Calu3 (cell line): Measurements from ENCODE around the gene IGSF11. TPM values are rescaled to one million over a fixed set of nuclear protein-coding genes. Genes with fewer than 3 reads are reported as not detected.

Experiments
- BruUV-seq: library from RNA; stranded (reverse); fragments of 400-500 nt; replicated peaks from 2 replicates; lab custom pipeline; 2021; lab: Mats Ljungman, UMichigan
- CTCF ChIA-PET: fragments of 300-600 bp; sonication (Branson Sonifier 250); formaldehyde crosslinking; loops from one replicate; lab custom pipeline; 2022; ENCODE audit warnings: antibody characterized with exemption; lab: Charles Lee
- DNase-seq: peaks from one replicate; pipeline ENCODE4 v3.0.0; 2022
- H3K27ac Mint-ChIP-seq: one replicate; pipeline ENCODE4 v1.8.0; 2022; ENCODE audit warnings: mixed read lengths; ENCODE audit not compliant: unreplicated experiment
- H3K27me3 Mint-ChIP-seq: one replicate; pipeline ENCODE4 v1.8.0; 2022; ENCODE audit warnings: mixed read lengths; ENCODE audit not compliant: unreplicated experiment
- H3K36me3 Mint-ChIP-seq: one replicate; pipeline ENCODE4 v1.8.0; 2022; ENCODE audit warnings: mild to moderate bottlenecking, moderate library complexity, mixed read lengths; ENCODE audit not compliant: insufficient read depth, unreplicated experiment
- H3K4me1 Mint-ChIP-seq: one replicate; pipeline ENCODE4 v1.8.0; 2022; ENCODE audit warnings: mild to moderate bottlenecking, low read depth, mixed read lengths; ENCODE audit not compliant: unreplicated experiment
- H3K4me3 Mint-ChIP-seq: one replicate; pipeline ENCODE4 v1.8.0; 2022; ENCODE audit warnings: mild to moderate bottlenecking, low read depth, moderate library complexity, mixed read lengths; ENCODE audit not compliant: unreplicated experiment
- H3K9me3 Mint-ChIP-seq: one replicate; pipeline ENCODE4 v1.8.0; 2022; ENCODE audit warnings: low read depth, mixed read lengths; ENCODE audit not compliant: unreplicated experiment
- CTCF ChIP-seq: fragments of 200-600 bp; IDR thresholded peaks from one replicate; pipeline ENCODE4 v1.8.0; 2022; ENCODE audit warnings: antibody characterized with exemption; ENCODE audit not compliant: unreplicated experiment
- intact Hi-C: fragments of 100-400 bp; cut with micrococcal nuclease; formaldehyde crosslinking; loops from one replicate; pipeline ENCODE4 v1.10.0; 2022; ENCODE audit not compliant: unreplicated experiment
- total RNA-seq: library from RNA; stranded (reverse); gene quantifications from 2 replicates; pipeline ENCODE4 v1.2.3, GENCODE V29; 2022

Gene IGSF11
- total RNA-seq, 1 experiment from 2014 or later: 0.45 TPM

GRCh38 chr3:118884748-118885206, 149.9 kb downstream of the IGSF11 start:
- Mint-ChIP-seq H3K4me3 (no peak overlapping the region), H3K27ac (no peak overlapping the region), H3K36me3 (no peaks in the 10 kb centered on the region), H3K4me1 (no peaks in the 10 kb centered on the region), H3K9me3 (no peaks in the 10 kb centered on the region), H3K27me3 (peaks cover 32% of the 10 kb centered on the region)
- TF ChIP-seq CTCF: peak; percentile 78
- BruUV-seq: no TSS peak
- DNase-seq: peak; percentile 87
- intact Hi-C loops: loop anchor here (1.0 to 5.0 kb wide), 2 partner anchors 53 to 151 kb away; no protein-coding TSS in a partner anchor
- CTCF ChIA-PET: interaction anchor here (0.7 to 4.5 kb wide), 11 partner anchors 11 to 734 kb away, joined by 3 to 76 read pairs (median 6); partner anchors contain the start of genes B4GALT4 and IGSF11

GRCh38 chr3:118882353-118882947, 152.2 kb downstream of the IGSF11 start:
- H3K4me1 Mint-ChIP-seq: no peaks in the 10 kb centered on the region

GRCh38 chr3:118868051-118868450, 166.6 kb downstream of the IGSF11 start:
- Mint-ChIP-seq H3K4me3 (no peak overlapping the region), H3K27ac (no peak overlapping the region), H3K27me3 (peaks cover 20% of the 10 kb centered on the region), H3K9me3 (peaks cover 5% of the 10 kb centered on the region), H3K36me3 (no peaks in the 10 kb centered on the region), H3K4me1 (no peaks in the 10 kb centered on the region)
- CTCF ChIA-PET: no interaction called here
- intact Hi-C loops: no loop called here
- DNase-seq: no peak
- BruUV-seq: no TSS peak
- TF ChIP-seq CTCF: no peak

More at GRCh38 chr3:118882353-118882947, 152.2 kb downstream of the IGSF11 start:
- Mint-ChIP-seq H3K27me3 (peaks cover 34% of the 10 kb centered on the region), H3K27ac (no peak overlapping the region), H3K36me3 (no peaks in the 10 kb centered on the region), H3K4me3 (no peak overlapping the region), H3K9me3 (no peaks in the 10 kb centered on the region)
- no TSS peak for BruUV-seq
- TF ChIP-seq CTCF: peak; percentile 50
- DNase-seq: peak; percentile 70
- CTCF ChIA-PET: interaction anchor here (1.0 to 4.5 kb wide), 9 partner anchors 50 to 677 kb away, joined by 3 to 76 read pairs (median 8); partner anchors contain the start of genes B4GALT4, CD80, IGSF11 and TEX55
- intact Hi-C loops: loop anchor here (1.0 to 2.0 kb wide), 3 partner anchors 216 to 799 kb away; partner anchors contain the start of gene B4GALT4

- H3K27ac Mint-ChIP-seq: no peak overlapping the region
- BruUV-seq: no TSS peak
- H3K4me1 Mint-ChIP-seq: no peaks in the 10 kb centered on the region
- DNase-seq: peak; percentile 10
- CTCF ChIA-PET: interaction anchor here (0.5 kb wide), 1 partner anchor 1219 kb away, joined by 3 read pairs; no protein-coding TSS in a partner anchor
- no peak overlapping the region for H3K4me3 Mint-ChIP-seq
- TF ChIP-seq CTCF: no peak
- intact Hi-C loops: no loop called here
- H3K9me3 Mint-ChIP-seq: no peaks in the 10 kb centered on the region
- peaks cover 13% of the 10 kb centered on the region for H3K27me3 Mint-ChIP-seq
- no peaks in the 10 kb centered on the region for H3K36me3 Mint-ChIP-seq
Measured at GRCh38 chr3:118863731-118864322, 170.8 kb downstream of the IGSF11 start.
